ENCODE data around the gene ACD.

The ACD gene

GRCh38 chr16:67648764-67649407, 11.2 kb downstream of the ACD start:
- TF ChIP-seq CTCF (IDR thresholded peaks at IDR 0.05; ENCODE audit: borderline replicate concordance, control extremely low read depth, extremely low read depth, insufficient read depth, missing control alignments): no peak
- no peak for DNase-seq (ENCODE audit: low spot score)
- in situ Hi-C loops (cut with MboI; ENCODE audit: low sequenced_read_pairs, unreplicated experiment): loop anchor here (10.0 kb wide), 1 partner anchor 114 kb away; no protein-coding TSS in a partner anchor

- DNase-seq (ENCODE audit: low spot score): no peak
- in situ Hi-C loops (cut with MboI; ENCODE audit: low sequenced_read_pairs, unreplicated experiment): loop anchor here (10.0 kb wide), 1 partner anchor 113 kb away; no protein-coding TSS in a partner anchor
- TF ChIP-seq CTCF (IDR thresholded peaks at IDR 0.05; ENCODE audit: borderline replicate concordance, control extremely low read depth, extremely low read depth, insufficient read depth, missing control alignments): no peak
Measured at GRCh38 chr16:67648088-67648763, 11.8 kb downstream of the ACD start.

- in situ Hi-C loops (cut with MboI; ENCODE audit: low sequenced_read_pairs, unreplicated experiment): loop anchor here (10.0 kb wide), 1 partner anchor 113 kb away; no protein-coding TSS in a partner anchor
Measured at GRCh38 chr16:67647681-67648080, 12.4 kb downstream of the ACD start.

GRCh38 chr16:67647111-67647651, 12.9 kb downstream of the ACD start:
- in situ Hi-C loops (cut with MboI; ENCODE audit: low sequenced_read_pairs, unreplicated experiment): loop anchor here (10.0 kb wide), 1 partner anchor 112 kb away; no protein-coding TSS in a partner anchor
- DNase-seq (ENCODE audit: low spot score): no peak

More at GRCh38 chr16:67647681-67648080, 12.4 kb downstream of the ACD start:
- TF ChIP-seq CTCF (IDR thresholded peaks at IDR 0.05; ENCODE audit: borderline replicate concordance, control extremely low read depth, extremely low read depth, insufficient read depth, missing control alignments): no peak
- no peak for DNase-seq (ENCODE audit: low spot score)

GRCh38 chr16:67645397-67646121, 14.5 kb downstream of the ACD start:
- DNase-seq (ENCODE audit: low spot score): no peak
- no peak for TF ChIP-seq CTCF (IDR thresholded peaks at IDR 0.05; ENCODE audit: borderline replicate concordance, control extremely low read depth, extremely low read depth, insufficient read depth, missing control alignments)
- in situ Hi-C loops (cut with MboI; ENCODE audit: low sequenced_read_pairs, unreplicated experiment): loop anchor here (10.0 kb wide), 1 partner anchor 111 kb away; no protein-coding TSS in a partner anchor

More at GRCh38 chr16:67647111-67647651, 12.9 kb downstream of the ACD start:
- no peak for TF ChIP-seq CTCF (IDR thresholded peaks at IDR 0.05; ENCODE audit: borderline replicate concordance, control extremely low read depth, extremely low read depth, insufficient read depth, missing control alignments)

- in situ Hi-C loops (cut with MboI; ENCODE audit: low sequenced_read_pairs, unreplicated experiment): loop anchor here (10.0 kb wide), 1 partner anchor 109 kb away; no protein-coding TSS in a partner anchor
- no peak for TF ChIP-seq CTCF (IDR thresholded peaks at IDR 0.05; ENCODE audit: borderline replicate concordance, control extremely low read depth, extremely low read depth, insufficient read depth, missing control alignments)
- DNase-seq (ENCODE audit: low spot score): peak; percentile 34
Measured at GRCh38 chr16:67644038-67644437, 16.0 kb downstream of the ACD start.
